ENCODE measurements around the gene CAVIN1. TPM values are rescaled to one million over a fixed set of nuclear protein-coding genes. Genes with fewer than 3 reads are reported as not detected.
"Not testable (repeated sequence)": the region's sequence is repeated elsewhere in the genome, so short reads cannot be mapped to it uniquely, and the experiment has no call there.

The CAVIN1 gene
- total and polyA plus RNA-seq, 10 donors, result 25.3 to 224 (median 131) TPM

DNA sequence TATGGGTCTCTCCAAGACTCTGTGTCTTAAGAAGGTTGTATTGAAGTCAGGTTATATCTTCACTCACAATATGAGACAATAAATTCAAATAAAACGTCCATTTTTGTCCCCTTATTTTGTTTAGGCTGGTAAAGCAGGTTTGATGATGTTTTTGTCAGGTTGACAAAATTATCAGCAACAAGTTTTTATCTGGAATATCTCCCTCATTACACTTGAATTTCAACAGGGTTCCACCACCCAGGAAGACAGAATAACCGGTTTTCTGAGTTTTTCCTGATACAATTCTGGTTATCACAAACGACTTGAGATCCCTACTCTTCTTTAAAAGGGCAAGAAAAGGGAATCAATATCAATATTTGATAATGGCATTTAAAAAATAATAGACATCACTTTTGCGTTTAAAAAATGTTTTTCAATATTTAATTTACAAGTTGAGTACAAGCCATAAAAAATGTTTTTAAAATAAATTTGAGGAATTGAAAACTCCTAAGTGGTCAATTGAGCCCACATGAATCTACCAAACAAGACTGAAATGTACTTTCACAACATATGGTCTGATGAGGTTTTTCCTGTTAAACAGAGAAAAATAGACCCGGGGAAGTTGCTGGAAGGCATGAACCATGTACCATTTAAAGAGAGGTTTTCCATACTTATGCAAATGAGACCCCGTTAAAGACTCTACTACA is 34.2 kb upstream of the CAVIN1 start:
- Histone ChIP-seq H3K9me3 (no peaks in the 10 kb centered on the region), H3K4me3 (peak overlapping the region in 3 of 8 donors; percentile 1 to 76 (median 6)), H3K4me1 (peaks cover 36 to 100% (median 83%) of the 10 kb centered on the region in 6 donors), H3K27me3 (replicated peaks in 1 of 7) (no peaks in the 10 kb centered on the region), H3K27ac (peak overlapping the region; percentile 65 to 96 (median 92)), H3K36me3 (peaks cover 0 to 16% (median 12%) of the 10 kb centered on the region in 6 donors)
- no peak for DNase-seq
- intact Hi-C loops (cut with DNase I; ENCODE audit: low total_unique reads), result no loop called here
- TF ChIP-seq POLR2AphosphoS5 (IDR thresholded peaks at IDR 0.05) (no peak), POLR2A (IDR thresholded peaks at IDR 0.05) (no peak)
- TF ChIP-seq, protein P1, sequence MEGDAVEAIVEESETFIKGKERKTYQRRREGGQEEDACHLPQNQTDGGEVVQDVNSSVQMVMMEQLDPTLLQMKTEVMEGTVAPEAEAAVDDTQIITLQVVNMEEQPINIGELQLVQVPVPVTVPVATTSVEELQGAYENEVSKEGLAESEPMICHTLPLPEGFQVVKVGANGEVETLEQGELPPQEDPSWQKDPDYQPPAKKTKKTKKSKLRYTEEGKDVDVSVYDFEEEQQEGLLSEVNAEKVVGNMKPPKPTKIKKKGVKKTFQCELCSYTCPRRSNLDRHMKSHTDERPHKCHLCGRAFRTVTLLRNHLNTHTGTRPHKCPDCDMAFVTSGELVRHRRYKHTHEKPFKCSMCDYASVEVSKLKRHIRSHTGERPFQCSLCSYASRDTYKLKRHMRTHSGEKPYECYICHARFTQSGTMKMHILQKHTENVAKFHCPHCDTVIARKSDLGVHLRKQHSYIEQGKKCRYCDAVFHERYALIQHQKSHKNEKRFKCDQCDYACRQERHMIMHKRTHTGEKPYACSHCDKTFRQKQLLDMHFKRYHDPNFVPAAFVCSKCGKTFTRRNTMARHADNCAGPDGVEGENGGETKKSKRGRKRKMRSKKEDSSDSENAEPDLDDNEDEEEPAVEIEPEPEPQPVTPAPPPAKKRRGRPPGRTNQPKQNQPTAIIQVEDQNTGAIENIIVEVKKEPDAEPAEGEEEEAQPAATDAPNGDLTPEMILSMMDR (IDR thresholded peaks at IDR 0.05 in 8 of 11, conservative IDR thresholded peaks at IDR 0.05 in 3 of 11), result no peak
- WGBS, 5 donors, result 5 to 9% (median 7%) methylated on average over 6 of the region's 6 CpGs

DNA sequence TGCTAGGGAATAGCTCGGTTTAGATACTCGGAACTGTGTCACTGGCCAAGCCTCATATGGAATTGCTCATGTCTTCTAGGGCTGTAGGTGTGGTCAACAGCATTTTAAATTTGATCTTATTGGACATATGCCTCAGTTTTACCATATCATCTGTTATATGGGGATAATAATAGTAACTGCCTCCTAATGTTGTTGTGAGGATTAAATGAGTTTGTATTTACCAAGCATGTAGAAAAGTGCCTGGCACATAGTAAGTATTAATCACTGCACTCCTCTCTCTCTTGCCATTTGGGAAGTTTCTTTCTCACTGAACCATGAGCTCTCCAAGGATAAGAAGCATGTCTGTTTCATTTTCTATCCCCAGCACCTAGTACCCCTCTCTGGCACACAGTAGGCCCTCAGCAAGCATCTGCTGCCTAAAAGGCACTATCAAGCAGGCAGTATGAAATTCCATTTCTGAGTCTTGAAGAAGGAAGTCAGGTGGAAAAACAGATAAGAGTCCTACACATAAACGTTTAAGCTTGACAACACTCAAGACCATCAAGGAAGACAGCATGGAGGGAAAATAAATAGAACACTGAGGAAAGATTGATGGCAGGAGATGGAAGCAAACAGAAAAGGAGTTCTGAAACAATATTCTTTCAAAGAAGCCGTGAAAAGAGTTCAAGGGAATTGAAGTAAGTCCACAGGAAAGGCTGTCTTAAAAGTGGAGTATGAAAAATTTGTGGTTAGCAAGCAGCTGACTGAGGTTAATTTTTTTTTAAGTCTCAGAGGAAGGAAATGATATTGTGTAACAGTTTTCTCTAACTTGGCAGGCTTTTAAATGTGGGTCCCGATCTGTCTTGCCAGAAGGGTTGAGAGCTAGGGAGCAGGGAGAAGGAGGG is 33.4 kb upstream of the CAVIN1 start:
- Histone ChIP-seq H3K27ac (peak overlapping the region; percentile 65 to 96 (median 92)), H3K4me1 (peaks cover 36 to 94% (median 82%) of the 10 kb centered on the region in 6 donors), H3K27me3 (replicated peaks in 1 of 7) (no peaks in the 10 kb centered on the region), H3K9me3 (no peaks in the 10 kb centered on the region), H3K4me3 (peak overlapping the region in 5 of 8 donors; percentile 1 to 76 (median 6)), H3K36me3 (peaks cover 0 to 8% (median 7%) of the 10 kb centered on the region in 6 donors)
- DNase-seq, result no peak
- intact Hi-C loops (cut with DNase I; ENCODE audit: low total_unique reads), result no loop called here
- TF ChIP-seq POLR2AphosphoS5 (IDR thresholded peaks at IDR 0.05) (peak in 1 of 3 donors; percentile 38), POLR2A (IDR thresholded peaks at IDR 0.05) (no peak)
- WGBS, 5 donors, result 35 to 39% (median 38%) methylated on average over 5 of the region's 5 CpGs

DNA sequence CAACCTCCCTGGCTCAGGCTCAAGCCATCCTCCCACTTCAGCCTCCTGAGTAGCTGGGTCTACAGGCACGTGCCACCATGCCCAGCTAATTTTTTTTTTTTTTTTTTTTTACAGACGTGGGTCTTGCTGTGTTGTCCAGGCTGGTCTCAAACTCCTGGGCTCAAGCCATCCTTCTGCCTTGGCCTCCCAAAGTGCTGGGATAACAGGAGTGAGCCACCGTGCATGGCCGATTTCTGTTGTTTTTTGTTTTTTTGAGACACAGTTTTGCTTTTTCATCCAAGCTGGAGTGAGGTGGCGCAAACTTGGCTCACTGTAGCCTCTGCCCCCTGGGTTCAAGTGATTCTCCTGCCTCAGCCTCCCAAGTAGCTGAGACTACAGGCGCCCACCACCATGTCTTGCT is 31.9 kb upstream of the CAVIN1 start:
- H3K4me1 ChIP-seq, result peaks cover 28 to 79% (median 69%) of the 10 kb centered on the region in 6 donors
- 89 to 94% (median 91%) methylated on average over 6 of the region's 6 CpGs for WGBS, 5 donors
- intact Hi-C loops (cut with DNase I; ENCODE audit: low total_unique reads), result not testable (repeated sequence)

DNA sequence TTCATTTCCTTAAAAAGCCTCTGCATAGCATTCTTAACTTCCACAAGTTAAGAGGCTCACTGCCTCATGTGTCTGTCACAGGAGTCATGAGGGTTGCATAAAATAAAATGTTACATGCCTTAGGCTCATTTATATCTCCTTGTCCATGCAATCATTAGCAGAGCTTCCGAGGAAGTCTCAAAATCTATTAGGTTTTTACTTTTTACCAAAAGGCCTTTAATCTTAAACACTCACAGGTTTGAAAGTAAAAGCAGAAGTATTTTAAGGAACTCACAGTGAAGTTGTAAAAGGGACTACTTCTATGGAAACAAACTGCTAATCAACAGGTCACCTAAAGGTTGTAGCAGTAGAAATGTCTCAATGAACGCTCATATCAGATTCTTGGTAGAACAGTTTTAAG is 30.4 kb upstream of the CAVIN1 start:
- no peaks in the 10 kb centered on the region for H3K27me3 ChIP-seq (replicated peaks in 1 of 7)
- WGBS, 5 donors, result 21 to 43% (median 40%) methylated on average over 2 of the region's 2 CpGs
- no peak for TF ChIP-seq POLR2AphosphoS5 (IDR thresholded peaks at IDR 0.05)
- no peak for TF ChIP-seq POLR2A (IDR thresholded peaks at IDR 0.05)
- TF ChIP-seq, protein P1 (IDR thresholded peaks at IDR 0.05 in 8 of 11, conservative IDR thresholded peaks at IDR 0.05 in 3 of 11), result no peak
- H3K9me3 ChIP-seq, result no peaks in the 10 kb centered on the region
- no peak overlapping the region for H3K4me3 ChIP-seq
- H3K27ac ChIP-seq, result peak overlapping the region in 7 of 8 donors; percentile 29 to 79 (median 71)
- intact Hi-C loops (cut with DNase I; ENCODE audit: low total_unique reads), result no loop called here
- H3K36me3 ChIP-seq, result no peaks in the 10 kb centered on the region
- H3K4me1 ChIP-seq, result peaks cover 27 to 65% (median 61%) of the 10 kb centered on the region in 6 donors
- no peak for DNase-seq

More for the DNA sequence above, 31.9 kb upstream of the CAVIN1 start:
- H3K27me3 ChIP-seq (replicated peaks in 1 of 7); H3K36me3 ChIP-seq; DNase-seq; H3K9me3 ChIP-seq; H3K4me3 ChIP-seq: not testable (repeated sequence)
- peak overlapping the region in 2 of 8 donors; percentile 78 to 93 for H3K27ac ChIP-seq

DNA sequence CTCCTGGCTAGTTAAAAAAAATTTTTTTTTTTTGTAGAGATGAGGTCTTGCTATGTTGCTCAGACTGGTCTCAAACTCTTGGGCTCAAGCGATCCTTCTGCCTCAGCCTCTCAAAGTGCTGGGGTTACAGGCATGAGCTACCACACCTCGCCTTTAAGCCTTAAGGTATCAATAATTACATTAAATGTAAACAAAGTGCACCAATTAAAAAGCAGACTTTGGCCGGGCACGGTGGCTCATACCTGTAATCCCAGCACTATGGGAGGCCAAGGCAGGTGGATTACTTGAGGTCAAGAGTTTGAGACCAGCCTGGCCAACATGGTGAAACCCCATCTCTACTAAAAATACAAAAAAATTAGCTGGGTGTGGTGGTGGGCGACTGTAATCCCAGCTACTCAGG is 28.2 kb upstream of the CAVIN1 start:
- 75 to 97% (median 91%) methylated on average over 5 of the region's 5 CpGs for WGBS, 5 donors
- DNase-seq; H3K27ac ChIP-seq; H3K36me3 ChIP-seq; intact Hi-C loops (cut with DNase I; ENCODE audit: low total_unique reads); H3K4me3 ChIP-seq; H3K27me3 ChIP-seq (replicated peaks in 1 of 7); H3K9me3 ChIP-seq: not testable (repeated sequence)
- peaks cover 7 to 46% (median 40%) of the 10 kb centered on the region in 6 donors for H3K4me1 ChIP-seq

DNA sequence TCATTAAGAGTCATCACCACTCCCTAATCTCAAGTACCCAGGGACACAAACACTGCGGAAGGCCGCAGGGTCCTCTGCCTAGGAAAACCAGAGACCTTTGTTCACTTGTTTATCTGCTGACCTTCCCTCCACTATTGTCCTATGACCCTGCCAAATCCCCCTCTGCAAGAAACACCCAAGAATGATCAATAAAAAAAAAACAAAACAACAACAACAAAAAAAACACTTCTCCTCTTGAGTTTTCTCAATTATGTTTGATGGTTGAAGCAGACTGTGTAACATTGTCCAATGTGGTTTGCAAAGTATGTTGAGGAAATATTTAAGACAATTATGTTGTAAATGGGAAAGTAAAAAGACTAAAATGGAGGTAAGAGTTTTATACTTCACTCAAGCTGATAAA is 26.8 kb upstream of the CAVIN1 start:
- WGBS, 5 donors, result no CpG with 5 or more reads among the region's 2 CpGs
- H3K27ac ChIP-seq; H3K9me3 ChIP-seq; H3K27me3 ChIP-seq (replicated peaks in 1 of 7); H3K4me3 ChIP-seq; DNase-seq; H3K36me3 ChIP-seq; intact Hi-C loops (cut with DNase I; ENCODE audit: low total_unique reads): not testable (repeated sequence)
- peaks cover 0 to 33% (median 26%) of the 10 kb centered on the region in 6 donors for H3K4me1 ChIP-seq

DNA sequence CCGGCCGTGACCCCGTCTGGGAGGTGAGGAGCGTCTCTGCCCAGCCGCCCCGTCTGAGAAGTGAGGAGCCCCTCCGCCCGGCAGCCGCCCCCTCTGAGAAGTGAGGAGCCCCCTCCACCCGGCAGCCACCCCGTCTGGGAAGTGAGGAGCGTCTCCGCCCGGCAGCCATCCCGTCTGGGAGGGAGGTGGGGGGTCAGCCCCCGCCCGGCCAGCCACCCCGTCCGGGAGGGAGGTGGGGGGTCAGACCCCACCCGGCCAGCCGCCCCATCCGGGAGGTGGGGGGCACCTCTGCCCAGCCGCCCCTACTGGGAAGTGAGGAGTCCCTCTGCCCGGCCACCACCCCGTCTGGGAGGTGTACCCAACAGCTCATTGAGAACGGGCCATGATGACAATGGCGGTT is 26.1 kb upstream of the CAVIN1 start:
- H3K27me3 ChIP-seq (replicated peaks in 1 of 7); intact Hi-C loops (cut with DNase I; ENCODE audit: low total_unique reads); DNase-seq; H3K36me3 ChIP-seq; H3K4me3 ChIP-seq; H3K9me3 ChIP-seq; H3K27ac ChIP-seq: not testable (repeated sequence)
- 86 to 95% (median 88%) methylated on average over 6 to 25 of the region's 27 CpGs for WGBS, 5 donors
- H3K4me1 ChIP-seq, result peaks cover 0 to 26% (median 19%) of the 10 kb centered on the region in 6 donors
